Inferior parietal cortex (tissue), 1 donor: Measurements from ENCODE around the gene SLC4A1.

Source experiments
- DNase-seq: peaks from one replicate; pipeline ENCODE4 v3.0.0-alpha.2; 2016; ENCODE audit errors: extremely low spot score

The SLC4A1 gene

DNA sequence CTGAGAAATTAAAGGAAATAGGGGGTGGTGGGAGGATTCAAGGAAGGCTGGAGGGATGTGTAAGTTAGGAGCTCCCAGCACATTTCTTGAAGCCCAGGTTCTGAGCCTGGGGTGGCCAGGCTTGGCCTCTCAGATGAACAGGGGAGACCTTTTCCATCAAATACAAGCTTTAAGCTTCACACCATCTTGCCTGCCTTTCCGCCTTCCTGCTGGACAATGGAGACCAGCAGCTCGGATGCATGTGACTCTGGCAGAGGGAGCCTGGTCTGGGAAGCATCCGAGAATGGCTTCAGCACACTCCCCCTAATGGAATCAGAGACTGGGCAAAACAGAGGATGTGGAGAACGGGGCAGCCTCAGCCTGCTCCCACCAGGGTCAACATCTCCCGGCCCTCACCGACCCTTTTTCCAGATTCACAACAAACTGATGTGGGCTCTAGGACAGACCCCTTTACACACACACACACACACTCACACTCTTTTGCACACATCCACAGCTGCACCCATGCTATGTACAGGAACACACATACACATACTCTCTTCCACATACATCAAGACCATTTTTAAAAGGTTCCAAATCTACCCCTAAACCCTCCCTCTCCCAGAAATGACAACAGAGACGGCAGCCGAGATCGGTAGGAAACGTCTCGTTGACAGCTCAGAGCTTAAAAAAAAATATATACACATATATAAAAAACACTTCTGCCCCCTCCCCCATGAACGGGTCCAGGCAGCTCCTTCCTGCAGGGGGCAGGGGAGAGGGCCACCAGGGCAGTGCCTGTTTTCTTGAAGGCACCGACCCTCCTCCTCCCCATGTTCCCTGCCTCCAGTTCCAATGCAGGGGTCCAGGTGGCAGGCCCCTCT, 61.7 kb downstream of the SLC4A1 start:
- no peak for DNase-seq

DNA sequence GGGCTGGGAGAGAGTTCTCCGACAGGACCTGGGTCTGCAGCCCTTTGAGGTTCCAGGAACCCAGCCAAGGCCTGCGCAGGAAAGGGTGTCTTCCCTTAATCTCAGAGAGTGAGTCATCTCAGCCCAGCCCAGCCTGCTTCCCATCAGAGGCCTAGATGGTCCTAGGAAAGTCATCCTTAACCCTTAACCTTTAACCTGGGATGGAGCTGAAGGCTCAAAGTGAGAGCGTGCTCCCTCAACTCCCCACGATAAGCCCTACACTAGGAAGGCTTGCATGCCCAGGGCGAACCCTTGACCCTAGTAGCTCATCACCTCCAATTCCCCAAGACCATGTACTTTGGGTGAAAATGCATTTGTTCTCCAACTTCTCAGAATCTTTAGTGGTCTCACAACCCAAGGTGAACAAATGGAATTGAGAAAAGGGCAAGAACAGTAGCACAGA, 63.5 kb downstream of the SLC4A1 start:
- no peak for DNase-seq

DNA sequence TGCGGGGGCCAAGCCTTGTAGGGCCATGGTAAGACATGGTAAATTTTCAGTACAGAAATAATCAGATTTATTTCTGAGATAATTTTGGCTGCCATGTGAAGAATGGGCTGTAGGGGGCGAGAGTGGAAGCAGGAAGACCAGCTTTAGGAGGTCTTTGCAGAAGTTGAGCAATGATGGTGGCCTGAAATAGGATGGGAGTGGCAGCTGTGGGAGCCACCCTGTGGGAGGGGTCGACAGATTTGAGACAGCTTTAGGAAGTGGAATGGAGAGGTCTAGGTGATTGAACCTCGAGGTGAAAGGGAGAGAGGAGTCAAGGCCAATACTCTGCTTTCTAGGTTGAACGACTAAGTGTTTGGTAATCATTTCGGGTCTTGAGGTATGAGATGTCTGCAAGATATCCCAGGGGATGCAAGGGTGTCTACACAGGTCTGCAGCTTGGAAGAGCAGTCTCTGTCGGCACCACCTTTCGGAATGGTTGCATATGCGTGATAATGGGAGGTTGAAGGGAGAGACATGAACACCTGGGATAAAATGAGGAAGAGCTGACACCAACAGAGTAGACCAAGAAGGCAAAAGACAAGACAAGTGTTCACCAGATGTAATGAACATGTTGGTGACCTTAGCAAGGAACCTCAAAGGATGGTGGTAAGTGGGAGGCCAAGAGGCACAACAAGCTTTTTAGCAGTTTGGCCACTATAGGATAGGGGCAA, 64.0 kb downstream of the SLC4A1 start:
- DNase-seq = no peak

DNA sequence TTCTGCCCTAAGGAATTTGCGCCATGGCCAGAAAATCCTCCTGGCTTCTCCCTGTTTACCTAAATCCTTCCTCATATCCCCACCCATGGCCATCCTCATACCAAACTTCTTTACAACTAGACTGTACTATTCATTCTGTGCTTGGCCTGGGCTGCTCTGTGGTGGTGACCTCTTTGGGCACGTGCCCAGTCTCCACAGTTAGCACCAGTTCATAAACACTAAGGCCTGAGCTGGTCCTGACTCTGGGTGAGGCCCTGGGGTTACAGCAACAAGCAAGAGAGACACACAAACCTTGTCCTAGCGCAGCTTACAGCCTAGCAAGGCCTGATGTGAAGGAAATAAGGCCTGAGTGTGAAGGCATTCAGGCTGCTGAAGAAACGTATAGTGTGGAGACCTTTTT, 65.2 kb downstream of the SLC4A1 start:
- no peak for DNase-seq

DNA sequence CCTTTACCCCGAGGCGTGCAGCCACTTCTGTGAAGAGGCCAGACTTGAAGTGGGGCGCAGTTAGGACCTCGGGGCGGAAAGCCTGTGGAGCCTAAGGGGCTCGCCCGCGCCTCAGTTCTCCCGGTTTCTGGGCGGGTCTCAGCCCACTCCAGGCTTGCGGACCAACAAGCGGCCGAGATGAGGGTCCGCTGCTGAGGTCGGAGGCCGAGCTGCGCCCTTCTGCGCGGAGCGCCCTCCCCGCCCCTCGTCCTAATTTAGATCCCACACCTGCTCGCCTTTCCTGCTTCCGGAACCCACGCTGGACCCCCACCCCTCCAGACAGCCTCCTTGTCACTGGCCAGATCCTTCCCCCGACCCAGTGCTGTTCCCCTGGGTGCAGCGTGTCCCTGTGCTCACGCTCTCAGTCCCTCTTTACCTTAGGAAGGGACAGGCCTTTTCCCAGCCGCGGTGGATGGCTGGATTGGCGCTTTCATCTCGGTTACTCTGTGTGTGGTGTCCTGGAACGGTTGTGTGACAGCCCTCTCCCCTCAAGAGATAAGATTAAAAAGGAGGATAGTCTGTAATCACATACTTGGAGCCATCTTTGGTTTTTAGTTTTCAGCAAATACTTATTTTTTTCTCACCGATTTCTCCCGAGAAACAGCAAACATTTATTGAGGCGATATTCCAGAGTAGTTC, 67.3 kb downstream of the SLC4A1 start:
- no peak for DNase-seq

DNA sequence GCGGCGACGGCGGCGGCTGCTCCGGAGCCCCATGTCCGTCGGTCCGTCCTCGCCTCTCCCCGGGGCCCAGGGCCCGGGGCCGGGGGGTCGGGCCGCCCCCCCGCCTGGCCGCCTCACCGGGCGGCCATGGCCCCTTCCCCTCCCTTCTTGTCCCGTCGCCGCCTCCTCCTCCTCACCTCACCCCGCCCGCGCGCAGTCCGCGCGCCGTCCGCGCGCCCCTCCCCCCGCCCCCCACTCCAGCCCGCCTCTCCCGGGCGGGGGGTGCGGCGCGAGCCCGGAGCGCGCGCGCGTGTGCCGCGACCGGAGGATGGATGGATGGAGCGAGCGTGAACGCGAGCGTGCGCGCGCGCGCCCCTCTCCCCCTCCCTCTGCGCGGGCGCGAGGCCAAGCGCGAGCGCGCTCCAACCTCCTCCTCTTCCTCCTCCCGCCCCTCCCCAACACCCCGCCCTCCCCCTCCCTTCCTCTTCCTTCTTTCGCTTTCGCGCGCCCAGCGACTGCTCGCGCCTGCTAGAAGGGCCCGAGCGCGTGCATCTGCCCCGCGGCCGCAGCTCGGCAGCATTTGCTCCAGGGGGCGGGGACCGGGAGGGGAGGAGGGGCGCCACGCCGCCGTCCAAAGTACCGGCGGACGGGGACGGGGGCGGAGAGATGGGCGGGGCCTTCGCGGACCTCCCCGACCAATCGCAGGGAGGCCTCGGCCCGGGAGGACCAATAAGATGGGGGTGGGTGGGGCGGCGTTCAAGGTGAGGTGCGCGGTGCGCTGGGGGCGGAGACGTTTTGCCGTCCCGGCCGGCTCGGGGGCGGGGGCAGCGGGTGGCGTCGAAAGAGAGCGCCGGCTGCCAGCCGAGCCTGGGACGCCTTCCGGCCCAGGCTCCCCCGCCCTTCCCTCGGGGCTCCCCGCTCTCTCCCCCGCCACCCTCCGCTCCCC, 68.1 kb downstream of the SLC4A1 start, which contains the start of gene ATXN7L3:
Gene ATXN7L3 (minus strand): TSS at position 332 of the 925 bp plus-strand sequence. CDS start 1,814 bp downstream, outside the sequence.
- DNase-seq = peak; percentile 82

DNA sequence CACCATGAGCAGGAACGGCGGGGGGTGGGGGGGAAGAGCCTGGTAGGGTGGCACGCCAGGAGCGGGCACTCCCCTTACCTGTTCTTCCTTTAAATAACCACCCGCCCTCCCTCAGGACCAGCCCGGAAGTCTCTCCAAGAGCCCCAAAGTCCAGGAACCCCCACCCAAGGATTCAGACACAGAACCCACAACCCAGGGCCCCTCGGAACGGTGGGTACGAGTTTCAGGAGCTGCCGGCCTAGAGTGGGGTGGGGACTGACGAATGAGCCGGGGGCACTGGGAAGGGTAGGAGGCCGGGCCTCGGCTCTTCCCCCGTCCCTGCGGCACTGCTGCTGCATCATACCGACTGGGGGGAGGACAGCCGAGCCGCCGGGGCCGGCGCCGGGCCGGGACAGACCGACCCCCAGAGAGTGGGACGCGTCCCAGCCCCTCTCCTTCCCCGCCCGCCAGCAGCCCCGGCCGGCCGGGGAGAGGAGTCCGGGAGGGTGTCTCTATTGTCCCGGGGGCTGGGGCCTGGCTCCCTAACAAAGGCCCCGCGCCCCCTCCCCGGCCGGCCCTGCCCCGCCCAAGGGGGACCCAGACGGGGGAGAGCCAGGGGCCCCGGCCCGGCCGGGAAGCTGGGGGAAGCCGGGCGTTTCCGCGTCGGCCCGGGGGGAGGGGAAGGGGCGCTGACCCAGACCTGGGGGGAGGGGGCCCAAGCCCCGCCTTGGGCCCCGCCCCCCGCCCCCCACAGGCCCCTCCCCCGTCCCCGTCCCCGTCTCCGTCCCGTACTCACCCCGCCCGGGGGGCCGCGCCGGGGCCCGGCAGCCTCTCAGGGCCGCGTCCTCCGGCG, 69.0 kb downstream of the SLC4A1 start:
- no peak for DNase-seq
